Vagina (tissue), 2 donors: Measurements from ENCODE around the gene RASAL2. TPM values are rescaled to one million over a fixed set of nuclear protein-coding genes. Genes with fewer than 3 reads are reported as not detected.

Experiments used
- DNase-seq, 2 donors: peaks; one replicate each; pipeline ENCODE4 v3.0.0-alpha.2; 2017; ENCODE audit errors: extremely low spot score in 2 of 2
- H3K27ac ChIP-seq: fragments of 200-600 bp; sonication (generic); one replicate; pipeline ENCODE4 v1.5.1; 2019
- H3K27me3 ChIP-seq: fragments of 200-600 bp; sonication (generic); one replicate; pipeline ENCODE4 v1.5.1; 2019
- H3K36me3 ChIP-seq, 2 donors: fragments of 200-600 bp; sonication (generic); one replicate each; pipeline ENCODE4 v1.5.1; 2017 to 2019
- H3K4me1 ChIP-seq: fragments of 200-600 bp; sonication (generic); one replicate; pipeline ENCODE4 v1.5.1; 2019
- H3K4me3 ChIP-seq, 2 donors: fragments of 200-600 bp; sonication (generic); 1 replicate in 1 of 2; 2 replicates in 1 of 2; pipeline ENCODE4 v1.5.1; 2016 to 2019
- H3K9me3 ChIP-seq: fragments of 200-600 bp; sonication (generic); one replicate; pipeline ENCODE4 v1.5.1; 2019
- POLR2A ChIP-seq, 2 donors: fragments of 450-650 bp; IDR thresholded peaks; one replicate each; pipeline ENCODE4 v1.6.1; 2017; ENCODE audit warnings: antibody characterized with exemption in 2 of 2, mild to moderate bottlenecking in 2 of 2, moderate library complexity in 2 of 2
- POLR2AphosphoS5 ChIP-seq, 2 donors: sonication (generic); formaldehyde crosslinking; IDR thresholded peaks; one replicate each; pipeline ENCODE4 v1.9.0; 2017; ENCODE audit warnings: antibody characterized with exemption in 2 of 2, mild to moderate bottlenecking in 2 of 2, low read depth in 1 of 2; ENCODE audit not compliant: insufficient read depth in 1 of 2
- intact Hi-C: fragments of 100-400 bp; cut with DNase I; formaldehyde crosslinking; loops from one replicate; pipeline ENCODE4 v1.15.1; 2023
- total RNA-seq: library from RNA; depleted of rRNA; stranded (reverse); fragments of >200 nt; gene quantifications from one replicate; pipeline ENCODE4 v1.2.3, GENCODE V29; 2016
- TF ChIP-seq, protein P1 (sequence below), 3 experiments: fragments of 450-650 bp in 2 of 3; fragments of 200-600 bp in 1 of 3; sonication (generic) in 1 of 3; IDR thresholded peaks; one replicate each; pipeline ENCODE4 v1.5.1; 2017 to 2019; ENCODE audit warnings: antibody characterized with exemption in 3 of 3, mild to moderate bottlenecking in 2 of 3, moderate library complexity in 2 of 3

RASAL2 gene
- total RNA-seq, 1 donor from 2014 or later = 25.5 TPM

DNA sequence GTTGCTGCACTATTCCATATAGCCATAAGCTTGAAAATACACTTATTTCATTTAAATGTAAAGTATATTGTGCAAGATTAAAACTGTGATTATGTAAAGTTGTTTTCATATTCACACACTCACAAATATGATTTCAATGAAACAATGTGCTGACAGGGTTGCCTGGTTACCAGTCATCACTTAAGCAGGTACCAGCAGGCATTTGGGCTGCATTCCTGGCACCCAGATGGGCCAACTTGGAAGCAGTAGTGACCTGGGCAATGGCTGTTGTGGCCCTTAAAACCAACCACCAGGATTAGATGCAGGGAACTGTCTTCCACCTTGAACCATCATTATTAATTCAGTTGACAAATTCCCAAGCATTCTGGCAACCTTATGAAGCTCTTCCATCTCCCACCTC is 45.0 kb upstream of the RASAL2 start:
- Histone ChIP-seq H3K27me3 (no peaks in the 10 kb centered on the region), H3K9me3 (no peaks in the 10 kb centered on the region), H3K4me3 (no peak overlapping the region), H3K36me3 (no peaks in the 10 kb centered on the region), H3K4me1 (no peaks in the 10 kb centered on the region), H3K27ac (no peak overlapping the region)
- TF ChIP-seq, protein P1, sequence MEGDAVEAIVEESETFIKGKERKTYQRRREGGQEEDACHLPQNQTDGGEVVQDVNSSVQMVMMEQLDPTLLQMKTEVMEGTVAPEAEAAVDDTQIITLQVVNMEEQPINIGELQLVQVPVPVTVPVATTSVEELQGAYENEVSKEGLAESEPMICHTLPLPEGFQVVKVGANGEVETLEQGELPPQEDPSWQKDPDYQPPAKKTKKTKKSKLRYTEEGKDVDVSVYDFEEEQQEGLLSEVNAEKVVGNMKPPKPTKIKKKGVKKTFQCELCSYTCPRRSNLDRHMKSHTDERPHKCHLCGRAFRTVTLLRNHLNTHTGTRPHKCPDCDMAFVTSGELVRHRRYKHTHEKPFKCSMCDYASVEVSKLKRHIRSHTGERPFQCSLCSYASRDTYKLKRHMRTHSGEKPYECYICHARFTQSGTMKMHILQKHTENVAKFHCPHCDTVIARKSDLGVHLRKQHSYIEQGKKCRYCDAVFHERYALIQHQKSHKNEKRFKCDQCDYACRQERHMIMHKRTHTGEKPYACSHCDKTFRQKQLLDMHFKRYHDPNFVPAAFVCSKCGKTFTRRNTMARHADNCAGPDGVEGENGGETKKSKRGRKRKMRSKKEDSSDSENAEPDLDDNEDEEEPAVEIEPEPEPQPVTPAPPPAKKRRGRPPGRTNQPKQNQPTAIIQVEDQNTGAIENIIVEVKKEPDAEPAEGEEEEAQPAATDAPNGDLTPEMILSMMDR (IDR thresholded peaks at IDR 0.05) = no peak
- TF ChIP-seq POLR2AphosphoS5 (IDR thresholded peaks at IDR 0.05; ENCODE audit: insufficient read depth in 1 of 2, low read depth in 1 of 2) (no peak), POLR2A (IDR thresholded peaks at IDR 0.05) (no peak)
- intact Hi-C loops = no loop called here
- DNase-seq = no peak

DNA sequence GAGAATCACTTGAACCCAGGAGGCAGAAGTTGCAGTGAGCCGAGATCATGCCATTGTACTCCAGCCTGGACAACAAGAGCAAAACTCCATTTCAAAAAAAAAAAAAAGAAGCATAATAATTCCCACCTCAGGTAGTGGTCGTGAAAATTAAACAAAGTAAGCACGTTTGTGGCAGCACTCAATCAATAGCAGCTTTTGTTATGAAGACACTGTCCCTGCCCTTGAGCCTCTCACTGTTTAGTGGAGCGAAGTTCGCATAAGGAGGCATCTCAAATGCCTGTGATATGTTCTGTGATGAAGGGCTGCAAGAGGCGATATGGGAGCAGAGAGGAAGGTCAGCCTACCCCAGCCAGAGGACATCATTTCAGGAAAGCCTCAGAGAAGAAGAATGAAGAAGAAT is 43.8 kb upstream of the RASAL2 start:
- TF ChIP-seq POLR2AphosphoS5 (IDR thresholded peaks at IDR 0.05; ENCODE audit: insufficient read depth in 1 of 2, low read depth in 1 of 2) (no peak), POLR2A (IDR thresholded peaks at IDR 0.05) (no peak)
- TF ChIP-seq, protein P1 (IDR thresholded peaks at IDR 0.05) = no peak
- Histone ChIP-seq H3K36me3 (no peaks in the 10 kb centered on the region), H3K27me3 (no peaks in the 10 kb centered on the region), H3K27ac (no peak overlapping the region), H3K9me3 (no peaks in the 10 kb centered on the region), H3K4me1 (no peaks in the 10 kb centered on the region), H3K4me3 (no peak overlapping the region)
- no peak for DNase-seq
- intact Hi-C loops = loop anchor here (10.0 kb wide), 1 partner anchor 145 kb away; no protein-coding TSS in a partner anchor

GRCh38 chr1:178051071-178051470 is 42.8 kb upstream of the RASAL2 start:
- Histone ChIP-seq H3K36me3 (no peaks in the 10 kb centered on the region), H3K4me3 (no peak overlapping the region), H3K4me1 (peaks cover 3% of the 10 kb centered on the region), H3K27ac (no peak overlapping the region), H3K9me3 (no peaks in the 10 kb centered on the region), H3K27me3 (no peaks in the 10 kb centered on the region)
- TF ChIP-seq, protein P1 (IDR thresholded peaks at IDR 0.05) = no peak
- no peak for TF ChIP-seq POLR2A (IDR thresholded peaks at IDR 0.05)
- intact Hi-C loops = loop anchor here (10.0 kb wide), 1 partner anchor 144 kb away; no protein-coding TSS in a partner anchor
- DNase-seq = no peak

DNA sequence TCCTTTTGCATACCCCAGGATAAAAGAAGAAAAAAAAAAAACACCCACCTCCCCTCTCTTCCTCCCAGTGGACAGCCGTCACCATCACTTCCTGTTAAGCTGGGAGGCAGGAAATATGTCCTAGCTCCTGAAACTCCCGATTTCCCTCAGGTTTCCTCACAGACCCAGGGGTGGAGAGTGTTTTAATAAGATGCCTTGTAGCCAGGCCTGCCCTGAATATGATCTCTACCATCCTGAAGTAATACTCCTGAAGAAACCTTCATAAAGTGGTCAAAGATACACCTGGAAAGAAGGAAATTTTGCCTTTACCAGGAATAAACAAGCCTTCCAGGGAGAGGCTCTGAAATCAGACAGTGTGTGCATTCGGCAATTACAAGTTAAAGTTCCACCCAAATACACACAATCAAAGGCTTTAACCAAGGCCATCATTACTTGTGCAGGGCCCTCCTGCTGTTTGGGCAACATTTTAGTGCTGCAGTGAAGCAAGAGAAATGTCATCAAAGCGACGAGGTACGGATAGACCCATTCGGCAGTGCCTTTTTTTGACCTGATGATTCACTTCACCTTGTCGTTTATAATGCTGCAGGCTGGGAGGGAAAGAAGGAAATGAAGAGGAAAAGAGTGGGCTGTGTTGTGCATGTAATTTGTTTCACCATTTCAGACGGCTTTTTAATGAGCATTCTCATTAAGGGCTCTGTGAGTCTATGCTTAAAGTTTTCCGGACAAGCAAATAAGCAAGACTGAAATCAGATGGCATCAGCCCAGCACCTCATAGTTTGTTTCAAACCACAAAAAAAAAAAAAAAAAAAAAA is 41.0 kb upstream of the RASAL2 start:
- Histone ChIP-seq H3K27ac (no peak overlapping the region), H3K4me3 (no peak overlapping the region), H3K27me3 (no peaks in the 10 kb centered on the region), H3K4me1 (peaks cover 18% of the 10 kb centered on the region), H3K36me3 (no peaks in the 10 kb centered on the region), H3K9me3 (no peaks in the 10 kb centered on the region)
- TF ChIP-seq POLR2A (IDR thresholded peaks at IDR 0.05) = no peak
- no peak for TF ChIP-seq POLR2AphosphoS5 (IDR thresholded peaks at IDR 0.05; ENCODE audit: insufficient read depth in 1 of 2, low read depth in 1 of 2)
- TF ChIP-seq, protein P1 (IDR thresholded peaks at IDR 0.05) = no peak
- intact Hi-C loops = loop anchor here (10.0 kb wide), 1 partner anchor 142 kb away; no protein-coding TSS in a partner anchor
- no peak for DNase-seq

DNA sequence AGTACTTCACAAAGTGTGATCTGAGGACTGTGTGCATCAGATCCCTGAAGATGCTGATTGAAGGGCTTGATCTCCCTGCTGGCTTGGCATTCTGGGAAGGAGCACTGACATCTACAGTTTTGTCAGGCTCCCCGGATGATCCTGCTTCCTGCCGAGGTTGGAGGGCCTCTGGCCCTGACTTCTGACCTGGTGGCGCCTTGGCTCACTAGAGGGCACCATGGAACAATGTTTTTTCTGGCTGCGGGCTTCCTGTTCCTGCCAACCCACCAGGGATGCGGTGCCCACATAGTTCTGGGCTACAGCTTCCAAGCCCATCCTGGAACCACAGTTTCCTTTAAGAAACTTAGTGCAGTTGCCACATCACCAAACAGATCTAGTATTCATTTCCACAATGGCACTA is 38.8 kb upstream of the RASAL2 start:
- intact Hi-C loops = loop anchor here (10.0 kb wide), 1 partner anchor 140 kb away; no protein-coding TSS in a partner anchor
- no peak for DNase-seq
- Histone ChIP-seq H3K4me3 (no peak overlapping the region), H3K27me3 (no peaks in the 10 kb centered on the region), H3K9me3 (no peaks in the 10 kb centered on the region), H3K4me1 (peaks cover 40% of the 10 kb centered on the region), H3K36me3 (no peaks in the 10 kb centered on the region), H3K27ac (no peak overlapping the region)
- no peak for TF ChIP-seq POLR2A (IDR thresholded peaks at IDR 0.05)
- no peak for TF ChIP-seq POLR2AphosphoS5 (IDR thresholded peaks at IDR 0.05; ENCODE audit: insufficient read depth in 1 of 2, low read depth in 1 of 2)
- TF ChIP-seq, protein P1 (IDR thresholded peaks at IDR 0.05) = no peak
